Left lung (tissue), 10 donors: Measurements from ENCODE around the gene PPP1R18. TPM values are rescaled to one million over a fixed set of nuclear protein-coding genes. Genes with fewer than 3 reads are reported as not detected.
A peak's percentile ranks its signal among the peaks of the same experiment; 100 is the strongest.

Experiments
- ATAC-seq: fragments of 200-7000 bp; cut with Tn5 transposase; one replicate; pipeline ENCODE4 v1.9.1; 2020; ENCODE audit warnings: moderate library complexity
- DNase-seq, 4 donors: peaks; one replicate each; pipeline ENCODE4 v3.0.0-alpha.2; 2013 to 2020
- H3K27ac ChIP-seq, 2 donors: fragments of 200-600 bp; sonication (generic) in 1 of 2; one replicate each; pipeline versions ENCODE4 v1.5.0 to v1.8.0; 2020 to 2021
- H3K27me3 ChIP-seq, 2 donors: fragments of 200-600 bp; sonication (generic) in 1 of 2; one replicate each; pipeline versions ENCODE4 v1.5.0 to v1.8.0; 2020 to 2021
- H3K36me3 ChIP-seq, 2 donors: fragments of 200-600 bp; sonication (generic) in 1 of 2; one replicate each; pipeline versions ENCODE4 v1.5.0 to v1.8.0; 2020 to 2021
- H3K4me1 ChIP-seq, 2 donors: fragments of 200-600 bp; one replicate each; pipeline ENCODE4 v1.8.0; 2021
- H3K4me3 ChIP-seq, 2 donors: fragments of 200-600 bp; sonication (generic) in 1 of 2; one replicate each; pipeline versions ENCODE4 v1.5.0 to v1.8.0; 2020 to 2021; ENCODE audit warnings: mild to moderate bottlenecking in 1 of 2
- H3K9me3 ChIP-seq, 2 donors: fragments of 200-600 bp; sonication (generic) in 1 of 2; one replicate each; pipeline versions ENCODE4 v1.5.0 to v1.8.0; 2020 to 2021
- CTCF ChIP-seq, 2 donors: fragments of 200-600 bp; sonication (generic) in 1 of 2; IDR thresholded peaks; one replicate each; pipeline versions ENCODE4 v1.5.0 to v1.8.0; 2021; ENCODE audit warnings: antibody characterized with exemption in 2 of 2
- intact Hi-C, 2 donors: fragments of 100-400 bp; cut with DNase I; formaldehyde crosslinking; loops; one replicate each; pipeline versions ENCODE4 v1.11.2 to v1.14.2; 2022
- polyA plus RNA-seq, 6 donors: library from polyadenylated mRNA; unstranded; fragments of 120-200 nt; gene quantifications; one replicate each; pipeline ENCODE4 v1.2.1, GENCODE V29; 2013; ENCODE audit not compliant: insufficient read length in 6 of 6
- total RNA-seq, 2 donors: library from RNA; stranded (reverse); fragmentation: NEBNext Ultra II Directional; extraction: Animal tissue kit (Norgen Biotek cat#: 25700); gene quantifications; one replicate each; pipeline ENCODE4 v1.2.1, GENCODE V29; 2021
- donor health status: DM: no; HTN: yes; CAD: no.
- donor health status: DM: no; HTN: no; CAD: no.

Gene PPP1R18
- total and polyA plus RNA-seq, 8 donors = 36.7 to 117 (median 42.8) TPM

GRCh38 chr6:30679765-30680535 is 6.5 kb downstream of the PPP1R18 start:
- Histone ChIP-seq H3K4me3 (peak overlapping the region in 1 of 2 donors; percentile 91), H3K36me3 (peaks cover 0 to 72% of the 10 kb centered on the region in 2 donors), H3K4me1 (peaks cover 13 to 47% of the 10 kb centered on the region in 2 donors), H3K9me3 (no peaks in the 10 kb centered on the region), H3K27ac (peak overlapping the region; percentile 26 to 97), H3K27me3 (no peaks in the 10 kb centered on the region)
- ATAC-seq = no peak
- intact Hi-C loops = loop anchor here (2.0 to 10.0 kb wide), 2 partner anchors 43 to 55 kb away; no protein-coding TSS in a partner anchor
- DNase-seq = no peak
- TF ChIP-seq CTCF (IDR thresholded peaks at IDR 0.05) = no peak

GRCh38 chr6:30678964-30679726 is 7.3 kb downstream of the PPP1R18 start:
- DNase-seq (peak; percentile 65 to 98 (median 86)), ATAC-seq (peak; percentile 85)
- peak; percentile 81 to 91 for TF ChIP-seq CTCF (IDR thresholded peaks at IDR 0.05)
- no peaks in the 10 kb centered on the region for H3K27me3 ChIP-seq
- peak overlapping the region in 1 of 2 donors; percentile 97 for H3K27ac ChIP-seq
- H3K4me3 ChIP-seq = peak overlapping the region in 1 of 2 donors; percentile 91
- intact Hi-C loops = loop anchor here in 1 of 2 donors (2.0 kb wide), 1 partner anchor 44 kb away; no protein-coding TSS in a partner anchor
- no peaks in the 10 kb centered on the region for H3K9me3 ChIP-seq
- peaks cover 13 to 47% of the 10 kb centered on the region in 2 donors for H3K4me1 ChIP-seq
- H3K36me3 ChIP-seq = peaks cover 0 to 65% of the 10 kb centered on the region in 2 donors

- H3K36me3 ChIP-seq = peaks cover 0 to 61% of the 10 kb centered on the region in 2 donors
Observed at GRCh38 chr6:30676660-30677285, 9.7 kb downstream of the PPP1R18 start.

GRCh38 chr6:30672445-30673253 is 13.8 kb downstream of the PPP1R18 start, which contains the start of gene DHX16:
DHX16 (minus strand) TSS chr6:30673006; CDS start chr6:30672841, 165 bp downstream.
- Histone ChIP-seq H3K27me3 (no peaks in the 10 kb centered on the region), H3K36me3 (peaks cover 0 to 53% of the 10 kb centered on the region in 2 donors), H3K4me3 (peak within 1 kb of the TSS; percentile 87 to 99), H3K9me3 (no peaks in the 10 kb centered on the region), H3K4me1 (peaks cover 10 to 32% of the 10 kb centered on the region in 2 donors), H3K27ac (peak within 1 kb of the TSS; percentile 33 to 86)
- intact Hi-C loops = no loop called here
- peak; percentile 93 to 97 (median 95) for DNase-seq
- ATAC-seq = peak; percentile 96
- peak; percentile 77 to 85 for TF ChIP-seq CTCF (IDR thresholded peaks at IDR 0.05)

More at GRCh38 chr6:30676660-30677285, 9.7 kb downstream of the PPP1R18 start:
- DNase-seq (no peak), ATAC-seq (no peak)
- Histone ChIP-seq H3K4me1 (peaks cover 17 to 57% of the 10 kb centered on the region in 2 donors), H3K27me3 (no peaks in the 10 kb centered on the region), H3K27ac (no peak overlapping the region), H3K9me3 (no peaks in the 10 kb centered on the region), H3K4me3 (no peak overlapping the region)
- intact Hi-C loops = no loop called here
- TF ChIP-seq CTCF (IDR thresholded peaks at IDR 0.05) = no peak
